Ovary (tissue), 3 donors: ENCODE measurements around the gene RBKS.

Source experiments
- POLR2A ChIP-seq: fragments of 450-650 bp; IDR thresholded peaks from one replicate; pipeline ENCODE4 v1.6.1; 2017; ENCODE audit warnings: antibody characterized with exemption, mild to moderate bottlenecking, moderate library complexity
- TF ChIP-seq, protein P1 (sequence below), 3 donors: fragments of 450-650 bp in 2 of 3; fragments of 200-600 bp in 1 of 3; IDR thresholded peaks; one replicate each; pipeline versions ENCODE4 v1.5.1 to v1.8.0; 2016 to 2022; ENCODE audit warnings: antibody characterized with exemption in 3 of 3, mild to moderate bottlenecking in 1 of 3
- donor health status: DM: no; HTN: no; CAD: no.

DNA sequence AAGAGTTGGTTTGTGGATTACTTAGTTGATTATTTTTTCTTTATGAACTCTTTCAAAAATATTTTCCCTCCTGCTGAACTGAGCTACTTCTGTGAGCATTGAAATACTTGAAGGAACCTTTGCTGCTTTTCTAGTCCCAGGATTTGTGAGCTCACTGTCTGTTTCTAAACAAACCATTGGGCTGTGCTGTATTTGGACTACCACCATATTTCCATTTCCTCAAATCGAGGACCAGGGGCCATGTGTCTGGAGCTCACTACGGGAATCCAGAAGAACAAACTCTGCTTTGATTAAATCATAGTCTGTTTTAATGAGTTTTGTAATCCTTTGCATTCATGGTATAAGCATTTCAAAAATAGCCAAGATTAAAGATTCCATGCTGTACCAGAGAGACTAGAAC, 117.4 kb downstream of the RBKS start:
- TF ChIP-seq, protein P1, sequence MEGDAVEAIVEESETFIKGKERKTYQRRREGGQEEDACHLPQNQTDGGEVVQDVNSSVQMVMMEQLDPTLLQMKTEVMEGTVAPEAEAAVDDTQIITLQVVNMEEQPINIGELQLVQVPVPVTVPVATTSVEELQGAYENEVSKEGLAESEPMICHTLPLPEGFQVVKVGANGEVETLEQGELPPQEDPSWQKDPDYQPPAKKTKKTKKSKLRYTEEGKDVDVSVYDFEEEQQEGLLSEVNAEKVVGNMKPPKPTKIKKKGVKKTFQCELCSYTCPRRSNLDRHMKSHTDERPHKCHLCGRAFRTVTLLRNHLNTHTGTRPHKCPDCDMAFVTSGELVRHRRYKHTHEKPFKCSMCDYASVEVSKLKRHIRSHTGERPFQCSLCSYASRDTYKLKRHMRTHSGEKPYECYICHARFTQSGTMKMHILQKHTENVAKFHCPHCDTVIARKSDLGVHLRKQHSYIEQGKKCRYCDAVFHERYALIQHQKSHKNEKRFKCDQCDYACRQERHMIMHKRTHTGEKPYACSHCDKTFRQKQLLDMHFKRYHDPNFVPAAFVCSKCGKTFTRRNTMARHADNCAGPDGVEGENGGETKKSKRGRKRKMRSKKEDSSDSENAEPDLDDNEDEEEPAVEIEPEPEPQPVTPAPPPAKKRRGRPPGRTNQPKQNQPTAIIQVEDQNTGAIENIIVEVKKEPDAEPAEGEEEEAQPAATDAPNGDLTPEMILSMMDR (IDR thresholded peaks at IDR 0.05): no peak
- no peak for TF ChIP-seq POLR2A
